ENCODE results near the gene EPHA1.

The EPHA1 gene

GRCh38 chr7:143397710-143398530 lies 10.7 kb downstream of the EPHA1 start:
- Histone ChIP-seq H3K4me3 (ENCODE audit: low read depth, low read length) (no peak overlapping the region), H3K27me3 (peaks cover 20% of the 10 kb centered on the region), H3K36me3 (no peaks in the 10 kb centered on the region), H3K9me3 (no peaks in the 10 kb centered on the region), H3K4me1 (peaks cover 6% of the 10 kb centered on the region; the same call in 1 of the 2 replicates)
- TF ChIP-seq CTCF (IDR thresholded peaks at IDR 0.05; ENCODE audit: low read depth, low read length) = no peak
- no peak for DNase-seq

GRCh38 chr7:143396625-143397556 lies 11.8 kb downstream of the EPHA1 start:
- TF ChIP-seq CTCF (IDR thresholded peaks at IDR 0.05; ENCODE audit: low read depth, low read length) = no peak
- Histone ChIP-seq H3K4me3 (ENCODE audit: low read depth, low read length) (no peak overlapping the region), H3K4me1 (peaks cover 6% of the 10 kb centered on the region; the same call in 1 of the 2 replicates), H3K27me3 (peaks cover 18% of the 10 kb centered on the region), H3K36me3 (peaks cover under 1% of the 10 kb centered on the region), H3K9me3 (no peaks in the 10 kb centered on the region)
- no peak for DNase-seq

- no peaks in the 10 kb centered on the region for H3K9me3 ChIP-seq
- TF ChIP-seq CTCF (IDR thresholded peaks at IDR 0.05; ENCODE audit: low read depth, low read length) = no peak
- peaks cover 6% of the 10 kb centered on the region; the same call in 1 of the 2 replicates for H3K4me1 ChIP-seq
- DNase-seq = no peak
- H3K36me3 ChIP-seq = peaks cover 8% of the 10 kb centered on the region
- peaks cover 12% of the 10 kb centered on the region for H3K27me3 ChIP-seq
- no peak overlapping the region for H3K4me3 ChIP-seq (ENCODE audit: low read depth, low read length)
Measured at GRCh38 chr7:143396182-143396581, 12.5 kb downstream of the EPHA1 start.

GRCh38 chr7:143395187-143396149 lies 13.2 kb downstream of the EPHA1 start:
- peaks cover 6% of the 10 kb centered on the region; the same call in 1 of the 2 replicates for H3K4me1 ChIP-seq
- no peak for TF ChIP-seq CTCF (IDR thresholded peaks at IDR 0.05; ENCODE audit: low read depth, low read length)
- H3K4me3 ChIP-seq (ENCODE audit: low read depth, low read length) = no peak overlapping the region
- H3K27me3 ChIP-seq = peaks cover 7% of the 10 kb centered on the region
- H3K36me3 ChIP-seq = peaks cover 12% of the 10 kb centered on the region
- H3K9me3 ChIP-seq = no peaks in the 10 kb centered on the region
- DNase-seq = no peak

GRCh38 chr7:143394777-143395176 lies 13.9 kb downstream of the EPHA1 start:
- no peak overlapping the region for H3K4me3 ChIP-seq (ENCODE audit: low read depth, low read length)
- H3K36me3 ChIP-seq = peaks cover 19% of the 10 kb centered on the region
- TF ChIP-seq CTCF (IDR thresholded peaks at IDR 0.05; ENCODE audit: low read depth, low read length) = no peak
- peaks cover 7% of the 10 kb centered on the region for H3K27me3 ChIP-seq
- H3K4me1 ChIP-seq = peaks cover 6% of the 10 kb centered on the region; the same call in 1 of the 2 replicates
- no peaks in the 10 kb centered on the region for H3K9me3 ChIP-seq
- DNase-seq = no peak
